Measurements from ENCODE around the gene THAP8.
A peak's percentile ranks its signal among the peaks of the same experiment; 100 is the strongest.

The THAP8 gene

GRCh38 chr19:36054119-36054732 is at the start of gene THAP8:
TSS of gene THAP8 (minus strand) at chr19:36054285. CDS start at chr19:36054217, 68 bp downstream.
- Mint-ChIP-seq H3K4me3 (peak within 1 kb of the TSS; percentile 93), H3K27me3 (no peaks in the 10 kb centered on the region), H3K4me1 (ENCODE audit: low read depth) (peaks cover 21% of the 10 kb centered on the region), H3K27ac (peak within 1 kb of the TSS; percentile 95), H3K9me3 (no peaks in the 10 kb centered on the region), H3K36me3 (ENCODE audit: low read depth) (peaks cover 11% of the 10 kb centered on the region)

GRCh38 chr19:36103040-36103626 is 49.0 kb upstream of the THAP8 start:
- no peak overlapping the region for H3K4me3 Mint-ChIP-seq
- H3K27me3 Mint-ChIP-seq: no peaks in the 10 kb centered on the region
- H3K36me3 Mint-ChIP-seq (ENCODE audit: low read depth): peaks cover 12% of the 10 kb centered on the region
- no peaks in the 10 kb centered on the region for H3K4me1 Mint-ChIP-seq (ENCODE audit: low read depth)
- no peaks in the 10 kb centered on the region for H3K9me3 Mint-ChIP-seq
- H3K27ac Mint-ChIP-seq: no peak overlapping the region

- H3K36me3 Mint-ChIP-seq (ENCODE audit: low read depth): peaks cover 19% of the 10 kb centered on the region
- H3K27ac Mint-ChIP-seq: no peak overlapping the region
- H3K4me3 Mint-ChIP-seq: no peak overlapping the region
- H3K9me3 Mint-ChIP-seq: no peaks in the 10 kb centered on the region
- H3K27me3 Mint-ChIP-seq: no peaks in the 10 kb centered on the region
- no peaks in the 10 kb centered on the region for H3K4me1 Mint-ChIP-seq (ENCODE audit: low read depth)
These were observed 47.7 kb upstream of the THAP8 start for GRCh38 chr19:36101550-36102327.

- Mint-ChIP-seq H3K4me3 (no peak overlapping the region), H3K27me3 (no peaks in the 10 kb centered on the region), H3K27ac (no peak overlapping the region)
These were observed 46.4 kb upstream of the THAP8 start for GRCh38 chr19:36100476-36100875.

GRCh38 chr19:36099166-36099785 is 45.2 kb upstream of the THAP8 start:
- no peak overlapping the region for H3K27ac Mint-ChIP-seq
- H3K9me3 Mint-ChIP-seq: no peaks in the 10 kb centered on the region
- H3K4me1 Mint-ChIP-seq (ENCODE audit: low read depth): no peaks in the 10 kb centered on the region
- no peak overlapping the region for H3K4me3 Mint-ChIP-seq
- peaks cover 25% of the 10 kb centered on the region for H3K36me3 Mint-ChIP-seq (ENCODE audit: low read depth)
- no peaks in the 10 kb centered on the region for H3K27me3 Mint-ChIP-seq

More at GRCh38 chr19:36100476-36100875, 46.4 kb upstream of the THAP8 start:
- H3K9me3 Mint-ChIP-seq: no peaks in the 10 kb centered on the region
- peaks cover 18% of the 10 kb centered on the region for H3K36me3 Mint-ChIP-seq (ENCODE audit: low read depth)
- no peaks in the 10 kb centered on the region for H3K4me1 Mint-ChIP-seq (ENCODE audit: low read depth)

GRCh38 chr19:36097036-36097435 is 43.0 kb upstream of the THAP8 start:
- Mint-ChIP-seq H3K4me1 (ENCODE audit: low read depth) (peaks cover 16% of the 10 kb centered on the region), H3K9me3 (no peaks in the 10 kb centered on the region), H3K27ac (no peak overlapping the region), H3K27me3 (no peaks in the 10 kb centered on the region), H3K4me3 (no peak overlapping the region), H3K36me3 (ENCODE audit: low read depth) (peaks cover 31% of the 10 kb centered on the region)

DNA sequence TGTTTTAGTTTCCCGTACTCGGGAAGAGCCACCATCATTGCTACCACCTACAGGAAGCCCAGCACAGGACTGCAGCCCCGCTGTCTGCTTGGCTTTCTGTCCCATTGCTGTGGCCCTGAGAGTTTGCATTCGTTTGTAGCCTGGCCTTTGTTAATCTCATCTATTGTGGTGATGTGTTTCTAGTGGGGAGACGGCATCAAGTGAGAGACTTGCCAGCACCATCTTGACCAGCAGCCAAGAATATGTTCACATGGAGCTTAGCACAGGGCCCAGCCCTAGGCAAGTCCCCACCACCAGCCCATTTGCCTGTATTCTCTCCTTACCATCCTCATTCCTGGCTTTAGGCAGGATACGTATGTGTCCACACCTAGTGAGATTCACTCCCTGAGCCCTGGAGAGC is 39.6 kb upstream of the THAP8 start:
- no peaks in the 10 kb centered on the region for H3K27me3 Mint-ChIP-seq
- no peak overlapping the region for H3K4me3 Mint-ChIP-seq
- H3K36me3 Mint-ChIP-seq (ENCODE audit: low read depth): peaks cover 60% of the 10 kb centered on the region
- H3K4me1 Mint-ChIP-seq (ENCODE audit: low read depth): peaks cover 16% of the 10 kb centered on the region
- H3K27ac Mint-ChIP-seq: peak overlapping the region; percentile 51
- no peaks in the 10 kb centered on the region for H3K9me3 Mint-ChIP-seq

DNA sequence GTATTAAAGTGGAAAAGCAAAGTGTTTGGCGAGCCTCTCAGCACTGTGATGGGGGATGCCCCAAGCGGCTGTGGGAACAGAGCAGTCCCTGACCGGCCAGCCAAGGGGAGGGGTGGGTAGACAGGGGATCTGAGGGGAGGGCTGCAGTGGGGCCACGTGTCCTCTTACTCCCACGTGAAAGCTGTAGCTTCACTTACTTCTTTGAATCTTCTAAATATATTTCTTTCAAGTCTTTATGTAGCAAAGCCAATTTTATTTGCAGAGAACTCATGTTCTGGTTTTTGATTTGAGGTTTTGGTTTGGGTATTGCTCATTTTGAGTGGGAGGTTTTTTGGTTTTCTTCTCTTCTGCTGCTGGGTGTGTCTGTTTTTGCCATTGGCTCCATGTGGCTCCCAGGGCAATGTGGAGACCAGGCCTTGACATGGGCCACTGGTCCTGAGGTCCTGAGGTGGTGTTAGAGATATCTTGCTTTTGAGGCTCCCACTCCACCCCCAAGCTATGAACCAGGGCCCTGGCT is 39.1 kb upstream of the THAP8 start:
- Mint-ChIP-seq H3K27me3 (no peaks in the 10 kb centered on the region), H3K4me3 (no peak overlapping the region), H3K9me3 (no peaks in the 10 kb centered on the region), H3K4me1 (ENCODE audit: low read depth) (peaks cover 16% of the 10 kb centered on the region), H3K36me3 (ENCODE audit: low read depth) (peaks cover 60% of the 10 kb centered on the region), H3K27ac (peak overlapping the region; percentile 51)

DNA sequence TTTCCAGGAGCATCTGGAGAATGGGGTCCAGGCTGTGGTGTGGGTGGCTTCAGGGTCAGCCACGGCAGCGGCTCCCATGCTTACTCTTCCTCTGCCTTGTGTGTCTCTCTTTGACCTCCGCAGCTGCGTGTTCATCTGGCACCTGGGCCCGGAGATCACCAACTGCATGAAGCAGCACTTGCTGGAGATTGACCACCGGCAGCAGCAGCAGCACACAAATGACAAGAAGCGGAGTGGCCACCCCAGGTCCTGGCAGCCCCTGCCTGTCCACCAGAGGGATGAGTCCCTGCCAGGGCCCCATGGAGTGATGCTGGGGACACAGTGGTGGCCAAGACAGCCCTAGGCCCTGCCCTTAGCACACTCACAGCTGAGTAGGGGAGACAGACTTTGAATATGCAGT is 38.5 kb upstream of the THAP8 start:
- Mint-ChIP-seq H3K27me3 (no peaks in the 10 kb centered on the region), H3K27ac (no peak overlapping the region), H3K4me3 (no peak overlapping the region), H3K4me1 (ENCODE audit: low read depth) (peaks cover 16% of the 10 kb centered on the region), H3K9me3 (no peaks in the 10 kb centered on the region), H3K36me3 (ENCODE audit: low read depth) (peaks cover 64% of the 10 kb centered on the region)

- H3K27me3 Mint-ChIP-seq: no peaks in the 10 kb centered on the region
These were observed 37.0 kb upstream of the THAP8 start for GRCh38 chr19:36090910-36091695.

GRCh38 chr19:36089847-36090246 is 35.8 kb upstream of the THAP8 start:
- Mint-ChIP-seq H3K27me3 (no peaks in the 10 kb centered on the region), H3K4me1 (ENCODE audit: low read depth) (peaks cover 16% of the 10 kb centered on the region), H3K36me3 (ENCODE audit: low read depth) (peaks cover 66% of the 10 kb centered on the region), H3K27ac (no peak overlapping the region), H3K4me3 (no peak overlapping the region), H3K9me3 (no peaks in the 10 kb centered on the region)

More at GRCh38 chr19:36090910-36091695, 37.0 kb upstream of the THAP8 start:
- Mint-ChIP-seq H3K4me1 (ENCODE audit: low read depth) (peaks cover 16% of the 10 kb centered on the region), H3K4me3 (no peak overlapping the region), H3K9me3 (no peaks in the 10 kb centered on the region), H3K27ac (no peak overlapping the region), H3K36me3 (ENCODE audit: low read depth) (peaks cover 63% of the 10 kb centered on the region)

- no peak overlapping the region for H3K27ac Mint-ChIP-seq
- H3K9me3 Mint-ChIP-seq: no peaks in the 10 kb centered on the region
- no peak overlapping the region for H3K4me3 Mint-ChIP-seq
- peaks cover 77% of the 10 kb centered on the region for H3K36me3 Mint-ChIP-seq (ENCODE audit: low read depth)
- no peaks in the 10 kb centered on the region for H3K4me1 Mint-ChIP-seq (ENCODE audit: low read depth)
- no peaks in the 10 kb centered on the region for H3K27me3 Mint-ChIP-seq
These were observed 32.2 kb upstream of the THAP8 start for GRCh38 chr19:36086326-36086725.

DNA sequence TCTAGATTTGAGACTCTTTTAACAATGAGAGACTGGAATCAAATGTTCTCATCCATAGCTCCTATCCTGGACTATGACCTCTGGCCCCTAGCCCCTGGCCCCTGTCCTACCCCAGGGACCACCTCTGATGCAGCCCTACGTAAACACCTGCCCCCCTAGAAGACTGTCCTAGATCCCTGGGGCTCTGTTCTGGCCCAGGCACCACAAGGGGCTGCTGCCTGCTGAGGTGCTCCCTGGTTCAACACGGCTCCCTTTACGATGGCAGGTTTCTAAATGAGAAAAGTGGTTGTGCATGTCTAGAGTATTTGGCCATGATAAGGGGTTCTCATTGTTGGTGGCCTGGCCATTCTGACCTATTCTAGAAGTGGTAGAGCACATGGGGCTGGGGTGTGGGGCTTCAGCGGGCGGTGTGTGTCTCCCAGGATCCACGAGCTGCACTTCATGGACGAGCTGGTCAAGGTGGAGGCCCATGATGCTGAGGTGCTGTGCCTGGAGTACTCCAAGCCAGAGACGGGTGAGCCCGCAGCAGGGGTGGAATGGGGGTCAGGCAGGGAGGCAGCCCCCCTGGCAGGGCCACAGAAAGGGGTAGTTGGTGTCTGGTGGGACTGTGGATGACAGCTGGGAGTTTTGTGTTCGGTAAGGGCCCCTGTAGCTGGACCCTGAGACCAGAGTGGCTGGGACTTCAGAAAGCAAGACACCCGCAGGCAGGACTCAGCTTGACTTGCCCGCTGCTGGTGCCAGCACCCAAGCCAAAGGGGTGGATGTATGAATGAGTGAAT is 30.3 kb upstream of the THAP8 start:
- no peaks in the 10 kb centered on the region for H3K4me1 Mint-ChIP-seq (ENCODE audit: low read depth)
- no peak overlapping the region for H3K27ac Mint-ChIP-seq
- no peaks in the 10 kb centered on the region for H3K9me3 Mint-ChIP-seq
- H3K4me3 Mint-ChIP-seq: no peak overlapping the region
- H3K27me3 Mint-ChIP-seq: no peaks in the 10 kb centered on the region
- peaks cover 73% of the 10 kb centered on the region for H3K36me3 Mint-ChIP-seq (ENCODE audit: low read depth)

DNA sequence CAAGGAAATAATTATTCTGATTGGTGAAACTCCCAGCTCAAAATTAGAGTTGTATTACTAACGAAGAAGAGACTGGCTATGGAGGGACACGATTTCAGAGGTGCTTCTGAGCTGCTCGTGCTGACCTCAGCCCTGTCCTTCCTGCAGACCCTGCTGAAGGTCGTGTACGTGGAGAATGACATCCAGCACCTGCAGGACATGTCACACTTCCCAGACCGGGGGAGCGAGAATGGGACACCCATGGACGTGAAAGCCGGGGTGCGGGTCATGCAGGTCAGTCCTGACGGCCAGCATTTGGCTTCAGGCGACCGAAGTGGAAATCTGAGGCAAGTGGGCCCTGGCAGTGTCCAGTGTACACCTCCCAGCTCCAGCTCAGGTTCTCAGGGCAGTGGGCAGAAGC is 28.8 kb upstream of the THAP8 start:
- Mint-ChIP-seq H3K4me3 (no peak overlapping the region), H3K36me3 (ENCODE audit: low read depth) (peaks cover 68% of the 10 kb centered on the region), H3K4me1 (ENCODE audit: low read depth) (no peaks in the 10 kb centered on the region), H3K9me3 (no peaks in the 10 kb centered on the region), H3K27me3 (no peaks in the 10 kb centered on the region), H3K27ac (no peak overlapping the region)
